GM19468 (cell line): ENCODE results near the gene ANKRD55.

Experiments
- ATAC-seq: cut with Tn5 transposase; IDR thresholded peaks from one replicate; pipeline ENCODE4 v1.9.1; 2021; ENCODE audit warnings: mild to moderate bottlenecking, moderate library complexity, moderate number of reproducible peaks; ENCODE audit not compliant: unreplicated experiment; ENCODE audit errors: extremely low read depth

The ANKRD55 gene

GRCh38 chr5:56060276-56061110 is 172.6 kb downstream of the ANKRD55 start:
- no peak for ATAC-seq

- no peak for ATAC-seq
These were observed 173.3 kb downstream of the ANKRD55 start for GRCh38 chr5:56059854-56060253.

- peak; percentile 81 for ATAC-seq
These were observed 176.3 kb downstream of the ANKRD55 start for GRCh38 chr5:56056875-56057274.

GRCh38 chr5:56055859-56056258 is 177.3 kb downstream of the ANKRD55 start:
- no peak for ATAC-seq

GRCh38 chr5:56055287-56055686 is 177.8 kb downstream of the ANKRD55 start:
- no peak for ATAC-seq

GRCh38 chr5:56054666-56055065 is 178.5 kb downstream of the ANKRD55 start:
- no peak for ATAC-seq

GRCh38 chr5:56053363-56053762 is 179.8 kb downstream of the ANKRD55 start:
- no peak for ATAC-seq

- no peak for ATAC-seq
These were observed 180.4 kb downstream of the ANKRD55 start for GRCh38 chr5:56052735-56053134.

- ATAC-seq = no peak
These were observed 182.4 kb downstream of the ANKRD55 start for GRCh38 chr5:56050551-56051255.
